HG03039 (cell line): ENCODE measurements around the gene CBFA2T2.
"Not testable (repeated sequence)": the region's sequence is repeated elsewhere in the genome, so short reads cannot be mapped to it uniquely, and the experiment has no call there.

Experiments used
- ATAC-seq: cut with Tn5 transposase; IDR thresholded peaks from one replicate; pipeline ENCODE4 v1.9.1; 2021; ENCODE audit warnings: mild to moderate bottlenecking, moderate library complexity; ENCODE audit not compliant: unreplicated experiment

The CBFA2T2 gene

GRCh38 chr20:33490023-33490933 is at the start of gene CBFA2T2:
CBFA2T2 (plus strand) TSS chr20:33490096; CDS start chr20:33490268, 172 bp downstream.
- peak; percentile 24 for ATAC-seq

GRCh38 chr20:33440562-33440961 is 49.3 kb upstream of the CBFA2T2 start:
- ATAC-seq, result not testable (repeated sequence)

- ATAC-seq, result no peak
Observed at GRCh38 chr20:33441142-33441955, 48.5 kb upstream of the CBFA2T2 start.

GRCh38 chr20:33442136-33443005 is 47.5 kb upstream of the CBFA2T2 start:
- no peak for ATAC-seq

GRCh38 chr20:33443006-33443511 is 46.8 kb upstream of the CBFA2T2 start:
- ATAC-seq, result no peak

GRCh38 chr20:33443512-33444239 is 46.2 kb upstream of the CBFA2T2 start, which contains the start of gene SNTA1:
SNTA1 (minus strand) TSS chr20:33443763; CDS start chr20:33443620, 143 bp downstream.
- ATAC-seq, result peak; percentile 79

- ATAC-seq, result no peak
Observed at GRCh38 chr20:33444797-33445560, 44.9 kb upstream of the CBFA2T2 start.

GRCh38 chr20:33445881-33446625 is 43.8 kb upstream of the CBFA2T2 start:
- no peak for ATAC-seq

GRCh38 chr20:33450867-33451266 is 39.0 kb upstream of the CBFA2T2 start:
- ATAC-seq, result no peak

- not testable (repeated sequence) for ATAC-seq
Observed at GRCh38 chr20:33456916-33457642, 32.8 kb upstream of the CBFA2T2 start.

- ATAC-seq, result no peak
Observed at GRCh38 chr20:33459599-33459998, 30.3 kb upstream of the CBFA2T2 start.

- no peak for ATAC-seq
Observed at GRCh38 chr20:33460711-33461110, 29.2 kb upstream of the CBFA2T2 start.

- ATAC-seq, result no peak
Observed at GRCh38 chr20:33463332-33464101, 26.4 kb upstream of the CBFA2T2 start.

GRCh38 chr20:33464759-33465158 is 25.1 kb upstream of the CBFA2T2 start:
- not testable (repeated sequence) for ATAC-seq

- ATAC-seq, result no peak
Observed at GRCh38 chr20:33465481-33466302, 24.2 kb upstream of the CBFA2T2 start.

GRCh38 chr20:33466303-33466646 is 23.6 kb upstream of the CBFA2T2 start:
- ATAC-seq, result no peak
